Stimulated activated CD8-positive, alpha-beta memory T cell treated with anti-CD3 and anti-CD28 coated beads, Interleukin-15, amount 100 ng/mL, for 1 hour (primary cell): ENCODE measurements around the gene MUC5B.
"Not testable (repeated sequence)": the region's sequence is repeated elsewhere in the genome, so short reads cannot be mapped to it uniquely, and the experiment has no call there.

Experiments
- DNase-seq: peaks from one replicate; pipeline ENCODE4 v3.0.0-alpha.2; 2020; ENCODE audit warnings: low read depth

MUC5B gene, protein sequence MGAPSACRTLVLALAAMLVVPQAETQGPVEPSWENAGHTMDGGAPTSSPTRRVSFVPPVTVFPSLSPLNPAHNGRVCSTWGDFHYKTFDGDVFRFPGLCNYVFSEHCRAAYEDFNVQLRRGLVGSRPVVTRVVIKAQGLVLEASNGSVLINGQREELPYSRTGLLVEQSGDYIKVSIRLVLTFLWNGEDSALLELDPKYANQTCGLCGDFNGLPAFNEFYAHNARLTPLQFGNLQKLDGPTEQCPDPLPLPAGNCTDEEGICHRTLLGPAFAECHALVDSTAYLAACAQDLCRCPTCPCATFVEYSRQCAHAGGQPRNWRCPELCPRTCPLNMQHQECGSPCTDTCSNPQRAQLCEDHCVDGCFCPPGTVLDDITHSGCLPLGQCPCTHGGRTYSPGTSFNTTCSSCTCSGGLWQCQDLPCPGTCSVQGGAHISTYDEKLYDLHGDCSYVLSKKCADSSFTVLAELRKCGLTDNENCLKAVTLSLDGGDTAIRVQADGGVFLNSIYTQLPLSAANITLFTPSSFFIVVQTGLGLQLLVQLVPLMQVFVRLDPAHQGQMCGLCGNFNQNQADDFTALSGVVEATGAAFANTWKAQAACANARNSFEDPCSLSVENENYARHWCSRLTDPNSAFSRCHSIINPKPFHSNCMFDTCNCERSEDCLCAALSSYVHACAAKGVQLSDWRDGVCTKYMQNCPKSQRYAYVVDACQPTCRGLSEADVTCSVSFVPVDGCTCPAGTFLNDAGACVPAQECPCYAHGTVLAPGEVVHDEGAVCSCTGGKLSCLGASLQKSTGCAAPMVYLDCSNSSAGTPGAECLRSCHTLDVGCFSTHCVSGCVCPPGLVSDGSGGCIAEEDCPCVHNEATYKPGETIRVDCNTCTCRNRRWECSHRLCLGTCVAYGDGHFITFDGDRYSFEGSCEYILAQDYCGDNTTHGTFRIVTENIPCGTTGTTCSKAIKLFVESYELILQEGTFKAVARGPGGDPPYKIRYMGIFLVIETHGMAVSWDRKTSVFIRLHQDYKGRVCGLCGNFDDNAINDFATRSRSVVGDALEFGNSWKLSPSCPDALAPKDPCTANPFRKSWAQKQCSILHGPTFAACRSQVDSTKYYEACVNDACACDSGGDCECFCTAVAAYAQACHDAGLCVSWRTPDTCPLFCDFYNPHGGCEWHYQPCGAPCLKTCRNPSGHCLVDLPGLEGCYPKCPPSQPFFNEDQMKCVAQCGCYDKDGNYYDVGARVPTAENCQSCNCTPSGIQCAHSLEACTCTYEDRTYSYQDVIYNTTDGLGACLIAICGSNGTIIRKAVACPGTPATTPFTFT (N-terminal part only)

DNA sequence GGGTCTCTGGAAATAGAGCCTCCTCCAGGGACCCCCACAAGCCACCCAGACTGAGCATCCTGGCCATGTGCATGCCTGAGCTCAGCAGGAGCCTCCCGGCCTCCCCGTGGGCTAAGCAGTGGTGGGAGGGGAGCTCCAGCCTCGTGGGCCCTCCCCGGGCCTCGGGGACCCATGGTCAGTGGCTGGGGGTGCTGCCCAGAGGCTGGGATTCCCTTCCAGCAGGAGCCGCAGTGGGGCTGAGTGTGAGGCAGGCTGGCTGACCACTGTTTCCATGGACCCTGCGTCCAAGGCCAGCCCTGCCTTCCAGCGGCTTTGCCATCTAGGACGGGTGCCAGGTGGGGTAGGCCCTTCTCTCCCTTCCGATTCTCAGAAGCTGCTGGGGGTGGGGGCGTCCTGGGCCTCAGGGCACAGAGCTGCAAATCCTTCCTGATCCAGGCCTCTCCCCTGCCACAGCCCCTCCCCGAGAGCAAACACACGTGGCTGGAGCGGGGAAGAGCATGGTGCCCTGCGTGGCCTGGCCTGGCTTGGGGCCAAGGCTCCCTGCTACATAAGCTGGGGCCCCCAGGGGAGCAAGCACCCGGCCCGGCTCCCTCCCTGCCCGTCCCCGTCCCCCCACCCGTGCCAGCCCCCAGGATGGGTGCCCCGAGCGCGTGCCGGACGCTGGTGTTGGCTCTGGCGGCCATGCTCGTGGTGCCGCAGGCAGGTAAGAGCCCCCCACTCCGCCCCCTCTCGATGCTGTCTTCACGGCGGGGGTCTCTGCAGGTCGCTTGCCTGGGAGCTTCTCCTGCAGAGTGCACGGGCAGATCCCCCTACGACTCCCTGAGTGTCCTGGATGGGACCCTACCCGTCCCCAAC is at the start of gene MUC5B:
Gene MUC5B, plus strand, starts transcription at position 576 of the 855 bp plus-strand sequence. Its CDS starts 58 bp downstream, at position 634.
- DNase-seq, result no peak

DNA sequence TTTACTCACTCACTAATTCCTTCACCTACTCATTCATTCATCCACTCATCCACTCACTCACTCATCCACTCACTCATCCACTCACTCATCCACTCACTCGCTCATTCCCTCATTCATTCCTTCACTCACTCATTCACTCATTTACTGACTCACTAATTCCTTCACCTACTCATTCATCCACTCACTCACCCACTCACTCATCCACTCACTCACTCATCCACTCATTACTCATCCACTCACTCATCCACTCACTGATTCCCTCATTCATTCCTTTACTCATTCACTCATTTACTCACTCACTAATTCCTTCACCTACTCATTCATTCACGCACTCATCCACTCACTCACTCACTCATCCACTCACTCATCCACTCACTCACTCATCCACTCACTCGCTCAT is 49.5 kb upstream of the MUC5B start:
- not testable (repeated sequence) for DNase-seq

DNA sequence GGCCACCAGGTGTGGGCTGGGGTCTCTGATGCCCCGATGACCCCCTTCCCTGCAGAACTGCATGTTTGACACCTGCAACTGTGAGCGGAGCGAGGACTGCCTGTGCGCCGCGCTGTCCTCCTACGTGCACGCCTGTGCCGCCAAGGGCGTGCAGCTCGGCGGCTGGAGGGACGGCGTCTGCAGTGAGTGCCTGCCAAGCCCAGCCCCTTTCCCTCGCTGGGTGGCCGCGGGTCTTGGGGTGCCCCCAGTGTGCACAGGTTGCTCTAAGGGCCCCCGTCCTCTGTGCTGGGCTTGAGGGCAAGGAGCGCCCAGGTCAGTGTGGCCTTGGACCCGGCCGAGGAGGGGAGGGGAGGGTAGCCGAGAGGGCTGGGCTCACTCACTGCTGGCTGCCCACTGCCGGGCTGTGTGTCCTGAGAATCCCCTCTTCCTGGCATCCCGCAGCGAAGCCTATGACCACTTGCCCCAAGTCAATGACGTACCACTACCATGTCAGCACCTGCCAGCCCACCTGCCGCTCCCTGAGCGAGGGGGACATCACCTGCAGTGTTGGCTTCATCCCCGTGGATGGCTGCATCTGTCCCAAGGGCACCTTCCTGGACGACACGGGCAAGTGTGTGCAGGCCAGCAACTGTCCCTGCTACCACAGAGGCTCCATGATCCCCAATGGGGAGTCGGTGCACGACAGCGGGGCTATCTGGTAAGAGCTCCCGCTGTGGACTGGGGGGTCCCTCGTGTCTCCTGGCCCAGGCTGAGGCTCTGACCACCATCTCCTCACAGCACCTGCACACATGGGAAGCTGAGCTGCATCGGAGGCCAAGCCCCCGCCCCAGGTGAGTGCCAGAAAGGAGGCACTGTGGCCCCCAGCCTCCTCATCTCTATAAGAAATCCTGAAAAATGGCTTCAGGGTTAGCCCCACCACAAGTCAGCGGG is 48.2 kb upstream of the MUC5B start:
- no peak for DNase-seq

DNA sequence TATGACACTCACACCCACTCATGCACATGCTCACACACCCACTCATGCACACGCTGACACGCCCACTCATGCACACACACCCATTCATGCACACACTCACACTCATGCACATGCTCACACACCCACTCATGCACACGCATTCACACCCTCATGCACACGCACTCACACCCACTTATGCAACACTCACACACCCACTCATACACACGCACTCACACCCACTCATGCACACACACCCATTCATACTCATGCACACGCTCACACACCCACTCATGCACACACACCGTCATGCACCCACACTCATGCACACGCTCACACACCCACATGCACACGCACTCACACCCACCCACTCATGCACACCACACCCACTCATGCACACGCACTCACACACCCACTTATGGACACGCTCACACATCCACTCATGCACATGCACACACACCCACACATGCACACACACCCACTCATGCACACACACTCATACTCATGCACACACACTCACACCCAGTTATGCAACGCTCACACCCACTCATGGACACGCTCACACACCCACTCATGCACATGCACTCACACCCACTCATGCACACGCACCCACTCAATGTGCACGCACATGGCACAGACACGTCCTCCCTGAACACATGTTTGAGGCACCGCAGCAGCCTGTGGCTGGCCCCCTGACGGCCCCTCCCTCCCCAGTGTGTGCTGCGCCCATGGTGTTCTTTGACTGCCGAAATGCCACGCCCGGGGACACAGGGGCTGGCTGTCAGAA is 47.2 kb upstream of the MUC5B start:
- DNase-seq, result no peak

DNA sequence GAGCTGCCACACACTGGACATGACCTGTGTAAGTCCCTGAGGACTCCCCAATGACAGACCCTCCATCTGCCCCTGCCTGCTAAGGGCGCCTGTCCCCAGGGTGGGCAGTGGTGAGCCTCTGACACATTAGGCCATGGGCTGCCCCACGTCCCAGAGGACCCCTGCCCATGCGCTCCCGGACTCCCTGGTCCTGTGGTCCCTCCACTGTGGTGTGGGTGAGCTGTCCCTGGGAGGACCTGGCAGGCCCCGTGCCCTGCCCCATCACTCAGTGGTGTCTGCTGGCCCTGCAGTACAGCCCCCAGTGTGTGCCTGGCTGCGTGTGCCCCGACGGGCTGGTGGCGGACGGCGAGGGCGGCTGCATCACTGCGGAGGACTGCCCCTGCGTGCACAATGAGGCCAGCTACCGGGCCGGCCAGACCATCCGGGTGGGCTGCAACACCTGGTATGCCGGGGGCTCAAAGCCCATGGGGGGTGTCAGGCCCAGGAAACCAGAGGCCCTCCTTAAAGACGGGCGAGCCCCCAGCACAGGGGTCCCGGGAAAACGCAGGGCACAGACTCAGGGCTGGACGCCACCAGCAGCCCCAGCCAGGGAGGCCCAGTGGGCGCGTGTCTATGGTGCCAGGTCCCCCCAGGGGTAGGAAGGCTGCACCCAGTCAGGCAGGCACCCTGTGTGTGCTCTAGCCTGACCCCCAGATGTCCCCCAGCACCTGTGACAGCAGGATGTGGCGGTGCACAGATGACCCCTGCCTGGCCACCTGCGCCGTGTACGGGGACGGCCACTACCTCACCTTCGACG is 46.4 kb upstream of the MUC5B start:
- DNase-seq, result no peak

DNA sequence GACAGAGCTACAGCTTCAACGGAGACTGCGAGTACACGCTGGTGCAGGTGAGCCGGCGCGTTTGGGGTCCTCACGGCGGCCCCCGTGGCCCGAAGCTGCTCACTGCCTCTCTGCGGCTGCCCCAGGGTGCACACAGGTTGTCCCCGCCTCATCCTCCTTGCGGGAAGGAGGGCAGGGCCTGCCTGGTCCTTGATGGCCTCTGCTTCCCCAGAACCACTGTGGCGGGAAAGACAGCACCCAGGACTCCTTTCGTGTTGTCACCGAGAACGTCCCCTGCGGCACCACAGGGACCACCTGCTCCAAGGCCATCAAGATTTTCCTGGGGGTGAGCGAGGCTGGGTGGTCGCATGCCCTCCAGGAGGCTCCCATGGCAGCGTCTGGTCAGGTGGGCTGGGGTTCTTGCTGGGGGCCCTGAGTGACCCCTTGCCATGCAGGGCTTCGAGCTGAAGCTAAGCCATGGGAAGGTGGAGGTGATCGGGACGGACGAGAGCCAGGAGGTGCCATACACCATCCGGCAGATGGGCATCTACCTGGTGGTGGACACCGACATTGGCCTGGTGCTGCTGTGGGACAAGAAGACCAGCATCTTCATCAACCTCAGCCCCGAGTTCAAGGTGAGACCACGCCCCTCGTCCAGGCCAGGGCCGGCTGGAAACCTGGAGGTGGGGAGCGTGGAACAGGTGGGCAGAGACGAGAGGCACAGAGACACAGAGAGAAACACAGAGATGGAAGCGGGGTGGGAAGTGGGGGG is 45.7 kb upstream of the MUC5B start:
- DNase-seq, result no peak

DNA sequence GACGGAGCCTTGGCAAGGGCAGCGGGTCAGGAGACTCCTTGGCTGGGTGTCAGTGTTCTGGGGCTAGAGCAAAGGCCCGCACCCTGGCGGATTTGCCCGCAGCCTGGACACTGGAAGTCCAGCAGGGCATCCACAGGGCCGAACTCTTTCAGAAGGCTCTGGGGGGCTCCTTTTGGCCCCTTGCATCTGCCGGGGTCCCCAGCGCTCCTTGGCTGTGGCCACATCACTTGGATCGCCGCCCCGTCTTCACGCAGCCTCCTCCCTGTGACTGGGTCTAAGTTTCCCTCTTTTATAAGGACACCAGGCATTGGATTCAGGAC is 45.1 kb upstream of the MUC5B start:
- DNase-seq, result no peak

DNA sequence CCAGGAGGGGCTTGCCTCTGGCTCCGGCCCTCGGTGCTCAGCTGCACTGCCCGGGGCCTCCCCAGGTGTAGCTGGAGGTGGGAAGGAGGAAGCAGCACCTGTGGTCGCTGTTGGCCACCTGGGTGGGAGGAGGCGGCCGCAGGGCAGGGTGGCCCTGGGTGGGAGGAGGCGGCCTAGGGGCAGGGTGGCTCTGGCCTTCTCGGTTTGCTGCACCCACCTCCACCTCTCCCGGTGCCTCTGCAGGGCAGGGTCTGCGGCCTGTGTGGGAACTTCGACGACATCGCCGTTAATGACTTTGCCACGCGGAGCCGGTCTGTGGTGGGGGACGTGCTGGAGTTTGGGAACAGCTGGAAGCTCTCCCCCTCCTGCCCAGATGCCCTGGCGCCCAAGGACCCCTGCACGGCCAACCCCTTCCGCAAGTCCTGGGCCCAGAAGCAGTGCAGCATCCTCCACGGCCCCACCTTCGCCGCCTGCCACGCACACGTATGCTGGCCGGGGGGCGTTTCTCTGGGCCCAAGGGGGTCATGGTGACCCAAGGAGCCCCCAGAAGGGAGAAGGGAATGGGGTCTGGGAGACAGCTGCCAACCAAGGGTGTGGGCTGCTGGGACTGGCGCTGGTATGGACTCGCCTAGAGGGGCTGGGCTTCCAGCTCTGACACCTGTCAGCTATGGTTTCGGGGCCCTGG is 44.5 kb upstream of the MUC5B start:
- no peak for DNase-seq

DNA sequence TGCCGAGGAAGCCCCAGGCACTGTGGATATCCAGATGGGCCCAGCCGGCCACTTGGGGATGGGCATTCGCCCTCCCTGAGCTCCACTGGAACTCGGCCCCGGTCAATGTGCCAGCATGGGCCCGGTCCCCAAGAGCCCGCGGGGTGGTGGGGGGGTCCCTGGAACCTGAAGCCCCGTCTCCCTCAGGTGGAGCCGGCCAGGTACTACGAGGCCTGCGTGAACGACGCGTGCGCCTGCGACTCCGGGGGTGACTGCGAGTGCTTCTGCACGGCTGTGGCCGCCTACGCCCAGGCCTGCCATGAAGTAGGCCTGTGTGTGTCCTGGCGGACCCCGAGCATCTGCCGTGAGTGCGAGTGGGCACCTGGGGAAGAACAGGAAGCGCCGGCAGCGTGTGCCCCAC is 44.0 kb upstream of the MUC5B start:
- DNase-seq, result no peak

DNA sequence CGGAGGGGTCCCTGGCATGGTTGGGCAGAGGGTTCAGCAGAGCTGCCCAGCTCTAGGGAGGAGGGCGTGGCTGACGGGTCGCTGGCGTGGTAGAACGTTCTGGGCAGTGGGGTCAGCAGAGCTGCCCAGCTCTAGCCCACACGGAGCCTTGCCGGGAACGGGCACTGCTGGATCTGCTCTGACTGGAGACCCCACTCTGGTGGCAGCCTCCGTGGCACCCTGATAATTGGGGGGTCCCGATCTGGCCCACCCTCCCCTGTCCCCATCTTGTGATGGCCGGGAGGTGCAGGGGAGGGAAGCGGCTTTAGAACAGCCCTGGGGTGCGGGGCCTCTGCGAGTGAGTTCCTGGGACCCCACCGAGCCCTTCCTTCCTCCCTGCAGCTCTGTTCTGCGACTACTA is 43.2 kb upstream of the MUC5B start:
- DNase-seq, result no peak

DNA sequence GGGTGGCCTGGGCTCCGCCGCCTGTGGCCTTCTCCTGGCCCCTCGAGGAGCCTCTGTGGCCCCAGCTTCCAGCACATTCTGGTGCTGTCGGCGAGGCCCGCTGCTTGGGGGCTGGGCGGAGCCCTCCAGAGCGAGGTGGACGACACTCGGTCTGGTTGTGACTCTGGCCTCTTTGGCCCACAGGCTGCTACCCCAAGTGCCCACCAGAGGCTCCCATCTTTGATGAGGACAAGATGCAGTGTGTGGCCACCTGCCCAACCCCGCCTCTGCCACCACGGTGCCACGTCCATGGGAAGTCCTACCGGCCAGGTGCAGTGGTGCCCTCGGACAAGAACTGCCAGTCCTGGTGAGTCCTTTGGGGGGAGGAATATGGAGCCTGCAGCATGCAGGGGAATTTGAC is 42.7 kb upstream of the MUC5B start:
- DNase-seq, result no peak

DNA sequence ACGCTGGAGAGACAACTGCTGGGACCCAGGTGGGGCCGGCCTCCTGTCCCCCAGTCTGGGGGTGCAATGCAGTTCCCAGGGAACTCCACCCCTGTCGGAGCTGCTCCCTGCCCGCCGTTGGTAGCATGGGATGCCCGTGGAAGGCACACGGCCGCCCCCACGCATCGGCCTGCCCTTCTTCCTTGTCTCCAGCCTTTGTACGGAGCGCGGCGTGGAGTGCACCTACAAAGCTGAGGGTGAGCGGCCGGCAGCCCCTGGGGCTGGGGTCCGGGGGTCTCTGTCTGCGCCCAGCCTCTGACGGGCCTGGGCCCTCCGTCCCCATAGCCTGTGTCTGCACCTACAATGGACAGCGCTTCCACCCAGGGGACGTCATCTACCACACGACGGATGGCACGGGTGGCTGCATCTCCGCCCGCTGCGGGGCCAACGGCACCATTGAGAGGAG is 41.9 kb upstream of the MUC5B start:
- no peak for DNase-seq

DNA sequence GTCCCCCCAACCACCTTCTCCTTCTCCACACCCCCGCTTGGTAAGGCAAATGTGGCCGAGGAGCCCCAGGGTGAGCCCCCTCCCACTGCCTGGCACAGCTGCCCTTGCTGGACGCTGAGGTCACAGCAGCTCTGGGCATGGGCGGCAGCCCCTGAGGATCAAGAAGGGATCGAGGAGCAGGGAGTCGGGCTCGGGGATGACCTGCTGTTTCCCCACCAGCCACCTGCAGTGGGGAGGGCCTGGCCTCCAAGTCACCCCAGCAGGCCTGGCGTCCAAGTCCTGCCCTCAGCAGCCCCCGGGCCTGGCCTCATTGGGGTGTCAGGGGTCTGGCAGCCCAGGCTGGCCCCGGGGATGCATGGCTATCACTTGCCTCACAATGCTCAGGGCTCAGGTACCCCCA is 41.4 kb upstream of the MUC5B start:
- DNase-seq, result no peak

DNA sequence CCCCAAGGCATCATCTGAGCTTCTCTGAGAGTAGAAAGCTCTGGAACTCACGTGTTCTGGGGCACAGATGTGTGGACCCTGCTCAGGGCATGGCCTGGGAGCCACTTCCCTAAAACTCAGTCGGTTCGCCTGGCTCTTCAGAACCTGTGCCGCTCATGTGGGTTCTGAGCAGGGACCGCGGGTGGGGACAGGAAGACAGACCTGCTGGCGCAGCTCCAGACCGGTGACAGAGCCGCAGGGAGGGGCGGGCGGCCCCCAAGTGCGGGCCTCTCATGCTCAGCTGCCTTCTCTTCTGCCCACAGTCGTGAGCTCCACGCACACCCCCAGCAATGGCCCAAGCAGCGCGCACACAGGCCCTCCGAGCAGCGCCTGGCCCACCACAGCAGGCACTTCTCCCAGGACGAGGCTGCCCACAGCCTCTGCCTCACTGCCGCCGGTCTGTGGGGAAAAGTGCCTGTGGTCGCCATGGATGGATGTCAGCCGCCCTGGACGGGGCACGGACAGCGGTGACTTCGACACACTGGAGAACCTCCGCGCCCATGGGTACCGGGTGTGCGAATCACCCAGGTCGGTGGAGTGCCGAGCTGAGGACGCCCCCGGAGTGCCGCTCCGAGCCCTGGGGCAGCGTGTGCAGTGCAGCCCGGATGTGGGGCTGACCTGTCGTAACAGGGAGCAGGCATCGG is 40.9 kb upstream of the MUC5B start:
- DNase-seq, result no peak

DNA sequence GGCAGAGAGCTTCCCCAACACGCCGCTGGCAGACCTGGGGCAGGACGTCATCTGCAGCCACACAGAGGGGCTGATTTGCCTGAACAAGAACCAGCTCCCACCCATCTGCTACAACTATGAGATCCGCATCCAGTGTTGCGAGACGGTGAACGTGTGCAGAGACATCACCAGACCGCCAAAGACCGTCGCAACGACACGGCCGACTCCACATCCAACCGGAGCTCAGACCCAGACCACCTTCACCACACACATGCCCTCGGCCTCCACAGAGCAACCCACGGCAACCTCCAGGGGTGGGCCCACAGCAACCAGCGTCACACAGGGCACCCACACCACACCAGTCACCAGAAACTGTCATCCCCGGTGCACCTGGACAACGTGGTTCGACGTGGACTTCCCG is 38.7 kb upstream of the MUC5B start:
- DNase-seq, result not testable (repeated sequence)

DNA sequence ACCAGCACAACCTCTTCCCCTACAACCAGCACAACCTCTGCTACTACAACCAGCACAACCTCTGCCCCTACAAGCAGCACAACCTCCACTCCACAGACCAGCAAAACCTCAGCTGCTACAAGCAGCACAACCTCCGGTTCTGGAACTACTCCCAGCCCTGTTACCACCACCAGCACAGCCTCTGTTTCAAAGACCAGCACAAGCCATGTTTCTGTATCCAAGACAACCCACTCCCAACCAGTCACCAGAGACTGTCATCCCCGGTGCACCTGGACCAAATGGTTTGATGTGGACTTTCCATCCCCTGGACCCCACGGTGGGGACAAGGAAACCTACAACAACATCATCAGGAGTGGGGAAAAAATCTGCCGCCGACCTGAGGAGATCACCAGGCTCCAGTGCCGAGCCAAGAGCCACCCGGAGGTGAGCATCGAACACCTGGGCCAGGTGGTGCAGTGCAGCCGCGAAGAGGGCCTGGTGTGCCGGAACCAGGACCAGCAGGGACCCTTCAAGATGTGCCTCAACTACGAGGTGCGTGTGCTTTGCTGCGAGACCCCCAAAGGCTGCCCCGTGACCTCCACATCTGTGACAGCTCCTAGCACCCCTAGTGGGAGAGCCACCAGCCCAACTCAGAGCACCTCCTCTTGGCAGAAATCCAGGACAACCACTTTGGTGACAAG is 34.3 kb upstream of the MUC5B start:
- not testable (repeated sequence) for DNase-seq
